CD14-positive monocyte (primary cell): Measurements from ENCODE around the gene SIGLEC8. TPM values are rescaled to one million over a fixed set of nuclear protein-coding genes. Genes with fewer than 3 reads are reported as not detected.

ENCODE experiments used
- DNase-seq, 3 donors: peaks; one replicate each; pipeline ENCODE4 v3.0.0-alpha.2; 2011 to 2022
- H2AFZ ChIP-seq: 2 replicates; pipeline ENCODE4 v1.6.0; 2012; ENCODE audit warnings: mild to moderate bottlenecking, low read depth, low read length, inconsistent platforms; ENCODE audit not compliant: insufficient read depth, poor library complexity, severe bottlenecking
- H3K27ac ChIP-seq, 2 donors: 1 replicate in 1 of 2; 2 replicates in 1 of 2; pipeline ENCODE4 v1.5.1; 2012 to 2013; ENCODE audit warnings: low read length in 2 of 2, control low read depth in 1 of 2, inconsistent platforms in 1 of 2, low read depth in 1 of 2, mild to moderate bottlenecking in 1 of 2
- H3K27me3 ChIP-seq, 2 donors: one replicate each; pipeline versions ENCODE4 v1.6.0 to v1.6.1; 2011 to 2013; ENCODE audit warnings: low read length in 2 of 2; ENCODE audit not compliant: control insufficient read depth in 2 of 2, insufficient read depth in 2 of 2
- H3K36me3 ChIP-seq, 2 donors: replicated peaks in 1 of 2; 1 replicate in 1 of 2; 2 replicates in 1 of 2; pipeline versions ENCODE4 v1.5.1 to v1.6.1; 2012 to 2013; ENCODE audit warnings: low read length in 2 of 2, control low read depth in 1 of 2, inconsistent platforms in 1 of 2, mild to moderate bottlenecking in 1 of 2; ENCODE audit not compliant: insufficient read depth in 2 of 2, control insufficient read depth in 1 of 2
- H3K4me1 ChIP-seq, 2 donors: 1 replicate in 1 of 2; 2 replicates in 1 of 2; pipeline versions ENCODE4 v1.5.1 to v1.6.1; 2012 to 2013; ENCODE audit warnings: low read length in 2 of 2, control low read depth in 1 of 2, inconsistent platforms in 1 of 2, mild to moderate bottlenecking in 1 of 2, moderate library complexity in 1 of 2; ENCODE audit not compliant: insufficient read depth in 2 of 2, control insufficient read depth in 1 of 2
- H3K4me2 ChIP-seq: replicated peaks from 2 replicates; pipeline ENCODE3; 2012; ENCODE audit warnings: low read length, moderate library complexity, mild to moderate bottlenecking; ENCODE audit not compliant: poor library complexity, severe bottlenecking; ENCODE audit errors: extremely low read depth
- H3K4me3 ChIP-seq, 3 experiments: fragments of 200-600 bp in 1 of 3; sonication (generic) in 1 of 3; replicated peaks in 1 of 3; 1 replicate in 2 of 3; 2 replicates in 1 of 3; pipeline ENCODE4 v1.5.1; 2011 to 2013; ENCODE audit warnings: low read length in 3 of 3, mild to moderate bottlenecking in 3 of 3, control low read depth in 2 of 3, low read depth in 2 of 3, inconsistent platforms in 1 of 3, moderate library complexity in 1 of 3
- H3K79me2 ChIP-seq: 2 replicates; pipeline ENCODE4 v1.6.0; 2012; ENCODE audit warnings: mild to moderate bottlenecking, control low read depth, inconsistent platforms, low read length, moderate library complexity; ENCODE audit not compliant: insufficient read depth
- H3K9ac ChIP-seq: 2 replicates; pipeline ENCODE4 v1.6.0; 2017; ENCODE audit warnings: low read length, mild to moderate bottlenecking; ENCODE audit not compliant: insufficient read depth, poor library complexity, severe bottlenecking
- H3K9me3 ChIP-seq, 2 donors: replicated peaks in 1 of 2; 1 replicate in 1 of 2; 2 replicates in 1 of 2; pipeline versions ENCODE4 v1.5.1 to v1.6.1; 2012 to 2013; ENCODE audit warnings: low read length in 2 of 2, control low read depth in 1 of 2; ENCODE audit not compliant: control insufficient read depth in 1 of 2, insufficient read depth in 1 of 2
- H4K20me1 ChIP-seq: 2 replicates; pipeline ENCODE4 v1.6.0; 2012; ENCODE audit warnings: mild to moderate bottlenecking, low read length, control low read depth, moderate library complexity; ENCODE audit not compliant: insufficient read depth
- H3K27ac Mint-ChIP-seq, 7 donors: one replicate each; pipeline ENCODE4 v1.8.0; 2020; ENCODE audit warnings: mild to moderate bottlenecking in 7 of 7, mixed read lengths in 7 of 7, moderate library complexity in 6 of 7, inconsistent platforms in 2 of 7
- H3K27me3 Mint-ChIP-seq, 3 donors: one replicate each; pipeline ENCODE4 v1.8.0; 2021 to 2022; ENCODE audit warnings: low read depth in 3 of 3, mild to moderate bottlenecking in 3 of 3, mixed read lengths in 3 of 3, moderate library complexity in 3 of 3, inconsistent platforms in 1 of 3
- H3K36me3 Mint-ChIP-seq, 2 donors: one replicate each; pipeline ENCODE4 v1.8.0; 2020; ENCODE audit warnings: mixed read lengths in 2 of 2, inconsistent platforms in 1 of 2, mild to moderate bottlenecking in 1 of 2
- H3K4me1 Mint-ChIP-seq: one replicate; pipeline ENCODE4 v1.8.0; 2020; ENCODE audit warnings: mild to moderate bottlenecking, mixed read lengths
- H3K4me3 Mint-ChIP-seq, 2 donors: one replicate each; pipeline ENCODE4 v1.8.0; 2020; ENCODE audit warnings: mild to moderate bottlenecking in 2 of 2, mixed read lengths in 2 of 2, moderate library complexity in 1 of 2
- H3K9me3 Mint-ChIP-seq, 7 donors: one replicate each; pipeline ENCODE4 v1.8.0; 2020 to 2022; ENCODE audit warnings: mixed read lengths in 7 of 7, mild to moderate bottlenecking in 6 of 7, moderate library complexity in 6 of 7, inconsistent platforms in 2 of 7
- CTCF ChIP-seq: fragments of 200-600 bp; IDR thresholded peaks from one replicate; pipeline ENCODE4 v1.8.0; 2022; ENCODE audit warnings: antibody characterized with exemption, mild to moderate bottlenecking
- WGBS: methylation state at CpG from one replicate; pipeline ENCODE4 v1.1.5; 2013; ENCODE audit warnings: missing lambda C conversion rate; ENCODE audit not compliant: insufficient coverage; 5-methylcytosine and 5-hydroxymethylcytosine counted together
- intact Hi-C, 2 donors: fragments of 100-400 bp; cut with micrococcal nuclease; formaldehyde crosslinking; loops; one replicate each; pipeline versions ENCODE4 v1.15.0 to v1.15.1; 2023
- polyA plus RNA-seq, 3 donors: library from polyadenylated mRNA; depleted of rRNA in 1 of 3; unstranded in 2 of 3; stranded (reverse) in 1 of 3; fragments of 300-500 nt in 2 of 3; fragments of >200 nt in 1 of 3; fragmentation: Illumina TruSeq in 2 of 3; gene quantifications; 1 replicate in 2 of 3; 2 replicates in 1 of 3; pipeline ENCODE4 v1.2.3, GENCODE V29; 2012 to 2021

SIGLEC8 gene
- polyA plus RNA-seq, 3 donors, result not detected

GRCh38 chr19:51441410-51442390 is 16.6 kb downstream of the SIGLEC8 start:
- WGBS, result 27% methylated on average over 10 of the region's 31 CpGs
- DNase-seq, result peak; percentile 51 to 88 (median 54)

More at GRCh38 chr19:51441410-51442390, 16.6 kb downstream of the SIGLEC8 start:
- Histone ChIP-seq H3K27me3 (peaks cover 20 to 36% of the 10 kb centered on the region in 2 donors), H4K20me1 (no peaks in the 10 kb centered on the region), H3K4me1 (peaks cover 16 to 26% of the 10 kb centered on the region in 2 donors), H3K4me2 (peak overlapping the region; percentile 21), H3K36me3 (no peaks in the 10 kb centered on the region), H3K4me3 (peak overlapping the region in 1 of 3 experiments; percentile 41), H2AFZ (no peak overlapping the region), H3K9ac (no peak overlapping the region), H3K9me3 (peaks cover 0 to 4% of the 10 kb centered on the region in 2 donors), H3K27ac (no peak overlapping the region), H3K79me2 (no peaks in the 10 kb centered on the region)
- peak overlapping the region in 4 of 7 donors; percentile 28 to 82 (median 60) for H3K27ac Mint-ChIP-seq
- peaks cover 22% of the 10 kb centered on the region for H3K4me1 Mint-ChIP-seq
- H3K4me3 Mint-ChIP-seq, result peak overlapping the region; percentile 20 to 87
- peaks cover 0 to 2% of the 10 kb centered on the region in 2 donors for H3K36me3 Mint-ChIP-seq
- H3K27me3 Mint-ChIP-seq, result peaks cover 34 to 44% (median 35%) of the 10 kb centered on the region in 3 donors
- intact Hi-C loops, result no loop called here
- peaks cover 0 to 7% (median 5%) of the 10 kb centered on the region in 7 donors for H3K9me3 Mint-ChIP-seq
- TF ChIP-seq CTCF, result no peak
